NCI-H526 (cell line): ENCODE measurements around the gene SMAP2.
A peak's percentile ranks its signal among the peaks of the same experiment; 100 is the strongest.

Experiments
- DNase-seq, 2 experiments: peaks; one replicate each; lab custom pipeline; 2025; lab: John Stamatoyannopoulos, UW

The SMAP2 gene

GRCh38 chr1:40390857-40391256, 17.3 kb downstream of the SMAP2 start:
- no peak for DNase-seq

GRCh38 chr1:40391688-40392145, 18.2 kb downstream of the SMAP2 start:
- no peak for DNase-seq

GRCh38 chr1:40392221-40392620, 18.7 kb downstream of the SMAP2 start:
- DNase-seq = no peak

- no peak for DNase-seq
These were observed 19.6 kb downstream of the SMAP2 start for GRCh38 chr1:40393173-40393572.

GRCh38 chr1:40394491-40395172, 21.1 kb downstream of the SMAP2 start:
- DNase-seq = no peak

GRCh38 chr1:40395190-40396175, 22.0 kb downstream of the SMAP2 start:
- no peak for DNase-seq

- DNase-seq = no peak
These were observed 22.9 kb downstream of the SMAP2 start for GRCh38 chr1:40396420-40396819.

- no peak for DNase-seq
These were observed 23.7 kb downstream of the SMAP2 start for GRCh38 chr1:40397258-40397657.

GRCh38 chr1:40399984-40400704, 26.6 kb downstream of the SMAP2 start:
- no peak for DNase-seq

GRCh38 chr1:40401473-40402201, 28.1 kb downstream of the SMAP2 start:
- DNase-seq = no peak

- DNase-seq = peak; percentile 32 to 81
These were observed 31.3 kb downstream of the SMAP2 start for GRCh38 chr1:40404670-40405462.

- no peak for DNase-seq
These were observed 32.3 kb downstream of the SMAP2 start for GRCh38 chr1:40405812-40406211.

GRCh38 chr1:40407453-40407852, 33.9 kb downstream of the SMAP2 start:
- no peak for DNase-seq

- DNase-seq = no peak
These were observed 35.9 kb downstream of the SMAP2 start for GRCh38 chr1:40409467-40409866.

GRCh38 chr1:40411294-40411693, 37.8 kb downstream of the SMAP2 start:
- DNase-seq = no peak

- DNase-seq = no peak
These were observed 38.3 kb downstream of the SMAP2 start for GRCh38 chr1:40411843-40412242.

GRCh38 chr1:40413527-40414252, 40.2 kb downstream of the SMAP2 start:
- DNase-seq = no peak

- DNase-seq = no peak
These were observed 40.8 kb downstream of the SMAP2 start for GRCh38 chr1:40414331-40414730.

- DNase-seq = no peak
These were observed 43.2 kb downstream of the SMAP2 start for GRCh38 chr1:40416709-40417108.
